Neural progenitor cell (in vitro differentiated cells): ENCODE data around the gene ELFN1.

ENCODE experiments used
- EZH2phosphoT487 ChIP-seq: fragments of 200-600 bp; sonication (generic); IDR thresholded peaks from 2 replicates; pipeline ENCODE4 v1.6.1; 2017; ENCODE audit warnings: antibody characterized with exemption
- TF ChIP-seq, protein P1 (sequence below): fragments of 200-600 bp; sonication (generic); IDR thresholded peaks from 2 replicates; pipeline ENCODE4 v1.5.1; 2017; ENCODE audit warnings: antibody characterized with exemption, mild to moderate bottlenecking

DNA sequence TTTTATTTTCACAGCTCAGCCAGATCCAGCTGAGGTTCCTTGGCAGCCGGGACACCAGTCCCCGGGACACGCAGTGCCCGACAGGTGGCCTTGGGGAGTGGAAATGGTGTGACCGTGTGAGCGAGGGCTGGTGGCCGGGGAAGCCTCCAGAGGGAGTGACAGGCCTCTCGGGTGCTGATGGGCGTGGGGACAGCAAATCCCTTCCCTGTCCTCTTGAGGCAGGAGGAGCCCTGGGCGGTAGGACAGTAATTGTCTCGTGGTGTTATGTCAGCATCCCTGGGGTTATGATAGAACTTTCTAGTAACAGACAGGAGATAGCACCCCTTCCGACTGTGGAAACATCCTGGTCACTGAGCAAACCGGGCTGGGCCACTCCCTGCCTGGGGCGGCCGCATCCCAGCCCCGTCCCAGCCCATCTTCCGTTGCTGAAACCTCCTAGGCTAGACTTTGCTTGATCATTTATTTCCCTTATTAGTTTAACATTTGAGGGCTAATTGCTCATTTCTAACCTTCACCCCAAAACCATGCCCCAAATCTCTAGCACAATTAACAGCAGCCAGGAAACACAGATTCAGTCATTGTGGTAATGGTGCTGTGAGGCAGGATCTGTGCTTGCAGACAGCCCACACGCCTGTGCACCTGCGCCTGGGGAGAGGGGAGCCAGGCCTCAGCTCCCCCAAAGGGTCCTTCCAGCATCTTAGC, 63.3 kb downstream of the ELFN1 start:
- TF ChIP-seq, protein P1, sequence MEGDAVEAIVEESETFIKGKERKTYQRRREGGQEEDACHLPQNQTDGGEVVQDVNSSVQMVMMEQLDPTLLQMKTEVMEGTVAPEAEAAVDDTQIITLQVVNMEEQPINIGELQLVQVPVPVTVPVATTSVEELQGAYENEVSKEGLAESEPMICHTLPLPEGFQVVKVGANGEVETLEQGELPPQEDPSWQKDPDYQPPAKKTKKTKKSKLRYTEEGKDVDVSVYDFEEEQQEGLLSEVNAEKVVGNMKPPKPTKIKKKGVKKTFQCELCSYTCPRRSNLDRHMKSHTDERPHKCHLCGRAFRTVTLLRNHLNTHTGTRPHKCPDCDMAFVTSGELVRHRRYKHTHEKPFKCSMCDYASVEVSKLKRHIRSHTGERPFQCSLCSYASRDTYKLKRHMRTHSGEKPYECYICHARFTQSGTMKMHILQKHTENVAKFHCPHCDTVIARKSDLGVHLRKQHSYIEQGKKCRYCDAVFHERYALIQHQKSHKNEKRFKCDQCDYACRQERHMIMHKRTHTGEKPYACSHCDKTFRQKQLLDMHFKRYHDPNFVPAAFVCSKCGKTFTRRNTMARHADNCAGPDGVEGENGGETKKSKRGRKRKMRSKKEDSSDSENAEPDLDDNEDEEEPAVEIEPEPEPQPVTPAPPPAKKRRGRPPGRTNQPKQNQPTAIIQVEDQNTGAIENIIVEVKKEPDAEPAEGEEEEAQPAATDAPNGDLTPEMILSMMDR = no peak
- TF ChIP-seq EZH2phosphoT487 = no peak
